Stimulated activated CD4-positive, alpha-beta T cell treated with anti-CD3 and anti-CD28 coated beads, Interleukin-1b, Interleukin-23, amount 100 ng/mL, for 48 hours (primary cell): ENCODE measurements around the gene CERS6.

ENCODE experiments used
- DNase-seq: peaks from one replicate; pipeline ENCODE4 v3.0.0-alpha.2; 2020

Gene CERS6

GRCh38 chr2:168503901-168504300, 47.8 kb downstream of the CERS6 start:
- DNase-seq = no peak

- DNase-seq = no peak
These were observed 48.3 kb downstream of the CERS6 start for GRCh38 chr2:168504323-168504722.

- DNase-seq = no peak
These were observed 54.2 kb downstream of the CERS6 start for GRCh38 chr2:168510125-168510756.

GRCh38 chr2:168514692-168515091, 58.6 kb downstream of the CERS6 start:
- no peak for DNase-seq

GRCh38 chr2:168515502-168515901, 59.4 kb downstream of the CERS6 start:
- DNase-seq = no peak

- DNase-seq = no peak
These were observed 61.7 kb downstream of the CERS6 start for GRCh38 chr2:168517816-168518215.

- DNase-seq = no peak
These were observed 62.5 kb downstream of the CERS6 start for GRCh38 chr2:168518555-168519066.

- no peak for DNase-seq
These were observed 63.6 kb downstream of the CERS6 start for GRCh38 chr2:168519534-168520308.

- no peak for DNase-seq
These were observed 65.1 kb downstream of the CERS6 start for GRCh38 chr2:168521053-168521741.

- DNase-seq = no peak
These were observed 66.4 kb downstream of the CERS6 start for GRCh38 chr2:168522446-168522845.

- no peak for DNase-seq
These were observed 67.9 kb downstream of the CERS6 start for GRCh38 chr2:168524005-168524404.

GRCh38 chr2:168525020-168525419, 68.9 kb downstream of the CERS6 start:
- DNase-seq = no peak

- no peak for DNase-seq
These were observed 69.8 kb downstream of the CERS6 start for GRCh38 chr2:168525716-168526446.

GRCh38 chr2:168526641-168527040, 70.6 kb downstream of the CERS6 start:
- no peak for DNase-seq

GRCh38 chr2:168528016-168528415, 71.9 kb downstream of the CERS6 start:
- DNase-seq = no peak

GRCh38 chr2:168528469-168528868, 72.4 kb downstream of the CERS6 start:
- no peak for DNase-seq

GRCh38 chr2:168529054-168529833, 73.2 kb downstream of the CERS6 start:
- no peak for DNase-seq

GRCh38 chr2:168529900-168530561, 74.0 kb downstream of the CERS6 start:
- DNase-seq = no peak

GRCh38 chr2:168530982-168531622, 75.0 kb downstream of the CERS6 start:
- DNase-seq = no peak

- DNase-seq = no peak
These were observed 78.9 kb downstream of the CERS6 start for GRCh38 chr2:168534926-168535325.

GRCh38 chr2:168536925-168537466, 80.9 kb downstream of the CERS6 start:
- no peak for DNase-seq
